ENCODE measurements around the gene RAB7B.
A peak's percentile ranks its signal among the peaks of the same experiment; 100 is the strongest.

The RAB7B gene

GRCh38 chr1:205973377-205974232, 29.6 kb downstream of the RAB7B start:
- DNase-seq (ENCODE audit: low spot score): no peak

- no peak for DNase-seq (ENCODE audit: low spot score)
Measured at GRCh38 chr1:205972491-205973168, 30.6 kb downstream of the RAB7B start.

GRCh38 chr1:205972081-205972480, 31.1 kb downstream of the RAB7B start:
- DNase-seq (ENCODE audit: low spot score): no peak

GRCh38 chr1:205971082-205971481, 32.1 kb downstream of the RAB7B start:
- no peak for DNase-seq (ENCODE audit: low spot score)

GRCh38 chr1:205970486-205970885, 32.7 kb downstream of the RAB7B start:
- DNase-seq (ENCODE audit: low spot score): no peak

GRCh38 chr1:205969229-205969628, 34.0 kb downstream of the RAB7B start:
- DNase-seq (ENCODE audit: low spot score): no peak

- no peak for DNase-seq (ENCODE audit: low spot score)
Measured at GRCh38 chr1:205967554-205968335, 35.5 kb downstream of the RAB7B start.

- DNase-seq (ENCODE audit: low spot score): no peak
Measured at GRCh38 chr1:205965036-205965884, 37.9 kb downstream of the RAB7B start.

- DNase-seq (ENCODE audit: low spot score): no peak
Measured at GRCh38 chr1:205963352-205964155, 39.6 kb downstream of the RAB7B start.

- no peak for DNase-seq (ENCODE audit: low spot score)
Measured at GRCh38 chr1:205962821-205963221, 40.4 kb downstream of the RAB7B start.

GRCh38 chr1:205961991-205962820, 41.0 kb downstream of the RAB7B start:
- DNase-seq (ENCODE audit: low spot score): no peak

- DNase-seq (ENCODE audit: low spot score): peak; percentile 30
Measured at GRCh38 chr1:205961405-205961804, 41.8 kb downstream of the RAB7B start.

GRCh38 chr1:205959789-205960188, 43.4 kb downstream of the RAB7B start:
- no peak for DNase-seq (ENCODE audit: low spot score)

GRCh38 chr1:205955499-205955898, 47.7 kb downstream of the RAB7B start:
- DNase-seq (ENCODE audit: low spot score): no peak

- DNase-seq (ENCODE audit: low spot score): no peak
Measured at GRCh38 chr1:205954819-205955404, 48.3 kb downstream of the RAB7B start.

- no peak for DNase-seq (ENCODE audit: low spot score)
Measured at GRCh38 chr1:205951746-205952145, 51.4 kb downstream of the RAB7B start.

- no peak for DNase-seq (ENCODE audit: low spot score)
Measured at GRCh38 chr1:205950826-205951549, 52.2 kb downstream of the RAB7B start.

GRCh38 chr1:205950280-205950679, 52.9 kb downstream of the RAB7B start:
- DNase-seq (ENCODE audit: low spot score): peak; percentile 77

- DNase-seq (ENCODE audit: low spot score): no peak
Measured at GRCh38 chr1:205949753-205950152, 53.4 kb downstream of the RAB7B start.

Measured in Ammon's horn (tissue), 1 donor.